Ishikawa (cell line): ENCODE data around the gene FBF1.
A peak's percentile ranks its signal among the peaks of the same experiment; 100 is the strongest.

Experiments used
- CEBPB ChIP-seq: IDR thresholded peaks from 2 replicates; pipeline ENCODE4 v1.6.1; 2012
- CREB1 ChIP-seq: IDR thresholded peaks from 2 replicates; pipeline ENCODE4 v1.6.1; 2012; ENCODE audit warnings: low read depth
- EGR1 ChIP-seq: IDR thresholded peaks from 2 replicates; pipeline ENCODE4 v1.6.1; 2012
- EP300 ChIP-seq: IDR thresholded peaks from 2 replicates; pipeline ENCODE4 v1.6.1; 2012; ENCODE audit warnings: borderline replicate concordance
- FOXM1 ChIP-seq: IDR thresholded peaks from 2 replicates; pipeline ENCODE4 v1.6.1; 2012; ENCODE audit warnings: low read depth, borderline replicate concordance
- NFIC ChIP-seq: IDR thresholded peaks from 2 replicates; pipeline ENCODE4 v1.6.1; 2012
- RAD21 ChIP-seq: IDR thresholded peaks from 2 replicates; pipeline ENCODE4 v1.6.1; 2012; ENCODE audit warnings: low read depth
- TAF1 ChIP-seq: IDR thresholded peaks from 2 replicates; pipeline ENCODE4 v1.6.1; 2012; ENCODE audit warnings: low read depth, mild to moderate bottlenecking
- TCF12 ChIP-seq: IDR thresholded peaks from 2 replicates; pipeline ENCODE4 v1.6.1; 2012; ENCODE audit warnings: low read depth
- TEAD4 ChIP-seq: IDR thresholded peaks from 2 replicates; pipeline ENCODE4 v1.6.1; 2012
- YY1 ChIP-seq: IDR thresholded peaks from 2 replicates; pipeline ENCODE4 v1.6.1; 2012; ENCODE audit warnings: low read depth
- ZBTB7A ChIP-seq: IDR thresholded peaks from 2 replicates; pipeline ENCODE4 v1.6.1; 2012; ENCODE audit warnings: low read depth
- TF ChIP-seq, protein P1 (sequence below): IDR thresholded peaks from 2 replicates; pipeline ENCODE4 v1.6.1; 2012
- TF ChIP-seq, protein P2 (sequence below): IDR thresholded peaks from 2 replicates; pipeline ENCODE4 v1.6.1; 2012; ENCODE audit warnings: low read depth, mild to moderate bottlenecking
- TF ChIP-seq, protein P3 (sequence below): IDR thresholded peaks from 2 replicates; pipeline ENCODE4 v1.6.1; 2012

Gene FBF1

DNA sequence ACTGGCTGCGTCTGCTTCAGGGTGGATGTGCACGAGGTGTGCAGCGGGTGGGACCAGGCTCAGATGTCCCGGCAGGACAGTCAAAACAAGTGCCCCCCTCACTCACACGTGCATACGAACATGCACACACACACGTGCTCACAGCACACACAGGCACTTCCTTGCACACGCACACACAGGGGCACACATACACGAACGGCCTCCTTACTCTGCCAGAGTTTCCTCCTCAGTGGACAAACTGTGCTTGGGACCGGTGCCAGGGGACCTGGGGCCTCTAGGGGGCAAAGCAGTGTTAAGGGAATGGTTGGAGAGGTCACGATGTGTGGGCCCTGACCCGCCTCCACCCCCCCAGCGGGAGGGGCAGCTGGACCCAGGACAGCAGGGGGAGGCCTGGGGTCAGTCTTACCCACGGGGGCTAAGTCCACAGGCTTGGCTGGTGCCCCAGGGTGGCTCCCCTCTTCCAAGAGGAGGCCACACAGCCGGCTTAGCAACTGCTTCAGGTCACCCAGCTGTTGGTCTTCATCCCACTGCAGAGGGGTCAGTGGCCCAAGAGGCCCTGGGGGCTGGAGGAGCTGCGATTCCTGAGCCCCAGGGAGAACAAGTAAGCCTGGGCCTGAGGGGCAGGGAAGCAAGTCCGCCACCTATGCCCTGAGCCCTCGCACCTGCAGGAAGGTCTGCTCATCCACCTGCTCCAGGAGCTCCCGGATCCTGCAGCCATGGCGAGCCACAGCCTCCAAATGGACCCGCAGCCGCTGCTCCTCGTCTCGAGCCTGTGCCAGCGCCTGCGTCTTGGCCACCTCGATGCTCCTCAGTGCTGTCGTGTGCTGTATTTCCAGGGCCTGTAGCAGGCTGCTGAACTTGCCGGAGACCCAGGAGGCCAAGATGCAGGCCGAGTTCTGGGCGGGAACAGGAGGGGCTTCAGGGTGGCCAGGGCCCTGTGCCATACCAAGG lies 49.0 kb downstream of the FBF1 start:
- TF ChIP-seq FOXM1 = no peak
- TF ChIP-seq TAF1 = no peak
- TF ChIP-seq TEAD4 = no peak
- TF ChIP-seq, protein P1, sequence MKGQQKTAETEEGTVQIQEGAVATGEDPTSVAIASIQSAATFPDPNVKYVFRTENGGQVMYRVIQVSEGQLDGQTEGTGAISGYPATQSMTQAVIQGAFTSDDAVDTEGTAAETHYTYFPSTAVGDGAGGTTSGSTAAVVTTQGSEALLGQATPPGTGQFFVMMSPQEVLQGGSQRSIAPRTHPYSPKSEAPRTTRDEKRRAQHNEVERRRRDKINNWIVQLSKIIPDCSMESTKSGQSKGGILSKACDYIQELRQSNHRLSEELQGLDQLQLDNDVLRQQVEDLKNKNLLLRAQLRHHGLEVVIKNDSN = no peak
- TF ChIP-seq EGR1 = no peak
- no peak for TF ChIP-seq NFIC
- TF ChIP-seq CEBPB = no peak
- TF ChIP-seq, protein P2, sequence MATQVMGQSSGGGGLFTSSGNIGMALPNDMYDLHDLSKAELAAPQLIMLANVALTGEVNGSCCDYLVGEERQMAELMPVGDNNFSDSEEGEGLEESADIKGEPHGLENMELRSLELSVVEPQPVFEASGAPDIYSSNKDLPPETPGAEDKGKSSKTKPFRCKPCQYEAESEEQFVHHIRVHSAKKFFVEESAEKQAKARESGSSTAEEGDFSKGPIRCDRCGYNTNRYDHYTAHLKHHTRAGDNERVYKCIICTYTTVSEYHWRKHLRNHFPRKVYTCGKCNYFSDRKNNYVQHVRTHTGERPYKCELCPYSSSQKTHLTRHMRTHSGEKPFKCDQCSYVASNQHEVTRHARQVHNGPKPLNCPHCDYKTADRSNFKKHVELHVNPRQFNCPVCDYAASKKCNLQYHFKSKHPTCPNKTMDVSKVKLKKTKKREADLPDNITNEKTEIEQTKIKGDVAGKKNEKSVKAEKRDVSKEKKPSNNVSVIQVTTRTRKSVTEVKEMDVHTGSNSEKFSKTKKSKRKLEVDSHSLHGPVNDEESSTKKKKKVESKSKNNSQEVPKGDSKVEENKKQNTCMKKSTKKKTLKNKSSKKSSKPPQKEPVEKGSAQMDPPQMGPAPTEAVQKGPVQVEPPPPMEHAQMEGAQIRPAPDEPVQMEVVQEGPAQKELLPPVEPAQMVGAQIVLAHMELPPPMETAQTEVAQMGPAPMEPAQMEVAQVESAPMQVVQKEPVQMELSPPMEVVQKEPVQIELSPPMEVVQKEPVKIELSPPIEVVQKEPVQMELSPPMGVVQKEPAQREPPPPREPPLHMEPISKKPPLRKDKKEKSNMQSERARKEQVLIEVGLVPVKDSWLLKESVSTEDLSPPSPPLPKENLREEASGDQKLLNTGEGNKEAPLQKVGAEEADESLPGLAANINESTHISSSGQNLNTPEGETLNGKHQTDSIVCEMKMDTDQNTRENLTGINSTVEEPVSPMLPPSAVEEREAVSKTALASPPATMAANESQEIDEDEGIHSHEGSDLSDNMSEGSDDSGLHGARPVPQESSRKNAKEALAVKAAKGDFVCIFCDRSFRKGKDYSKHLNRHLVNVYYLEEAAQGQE = no peak
- no peak for TF ChIP-seq EP300
- no peak for TF ChIP-seq RAD21
- TF ChIP-seq ZBTB7A = no peak
- TF ChIP-seq, protein P3, sequence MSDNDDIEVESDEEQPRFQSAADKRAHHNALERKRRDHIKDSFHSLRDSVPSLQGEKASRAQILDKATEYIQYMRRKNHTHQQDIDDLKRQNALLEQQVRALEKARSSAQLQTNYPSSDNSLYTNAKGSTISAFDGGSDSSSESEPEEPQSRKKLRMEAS = no peak
- no peak for TF ChIP-seq CREB1
- no peak for TF ChIP-seq YY1
- no peak for TF ChIP-seq TCF12

DNA sequence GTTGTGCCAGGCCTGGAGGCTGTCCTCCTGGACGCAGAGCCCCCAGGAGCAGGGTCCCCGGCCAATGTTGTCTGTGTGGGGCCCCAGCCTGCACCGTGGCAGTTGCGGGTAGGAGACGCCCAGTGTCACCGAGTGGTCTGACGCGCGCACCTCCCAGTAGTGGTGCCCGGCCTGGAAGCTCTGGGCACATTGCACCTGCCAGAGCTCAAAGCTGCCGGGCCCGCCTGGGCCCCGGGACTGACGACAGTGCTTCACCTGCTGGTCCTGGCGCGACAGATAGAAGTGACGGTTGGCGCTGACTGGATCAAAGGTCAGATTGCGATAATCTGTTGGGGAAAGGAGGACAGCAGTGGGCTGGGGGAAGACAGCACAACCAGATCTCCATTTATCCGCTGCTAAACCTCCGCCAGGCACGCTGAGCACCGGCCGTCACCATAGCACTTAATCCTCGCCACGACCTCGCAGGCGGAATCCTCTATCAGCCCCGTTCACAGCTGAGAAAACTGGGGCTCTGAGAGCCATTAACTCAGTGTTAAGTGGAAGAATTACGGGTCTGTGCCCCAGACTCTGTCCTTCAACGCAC lies 49.7 kb downstream of the FBF1 start:
- TF ChIP-seq NFIC = no peak
- TF ChIP-seq TAF1 = no peak
- no peak for TF ChIP-seq TCF12
- no peak for TF ChIP-seq CREB1
- TF ChIP-seq, protein P1 = no peak
- TF ChIP-seq, protein P3 = no peak
- TF ChIP-seq, protein P2 = no peak
- no peak for TF ChIP-seq EP300
- TF ChIP-seq FOXM1 = no peak
- no peak for TF ChIP-seq TEAD4
- no peak for TF ChIP-seq RAD21
- no peak for TF ChIP-seq ZBTB7A
- TF ChIP-seq EGR1 = no peak
- TF ChIP-seq CEBPB = no peak
- TF ChIP-seq YY1 = no peak

DNA sequence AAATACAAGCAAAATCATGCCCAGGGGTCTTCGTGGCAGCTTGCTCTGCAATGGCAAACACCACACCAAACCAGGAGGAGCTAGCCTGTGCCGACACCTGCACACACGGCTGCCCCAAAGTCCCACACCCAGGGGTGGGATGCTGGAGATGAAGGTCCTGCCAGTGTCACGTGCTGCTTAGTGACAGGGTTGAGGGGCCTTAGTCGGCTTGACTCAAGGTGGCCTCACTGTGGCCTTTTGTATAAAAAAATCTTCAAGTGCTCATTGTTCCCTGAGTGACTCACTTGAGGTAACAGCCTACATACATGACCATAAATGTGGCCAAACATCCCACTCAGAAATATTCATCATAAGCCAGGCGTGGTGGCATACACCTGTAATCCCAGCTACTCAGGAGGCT lies 51.4 kb downstream of the FBF1 start:
- TF ChIP-seq EP300 (no peak), CEBPB (no peak)
- TF ChIP-seq, protein P3 = no peak
- TF ChIP-seq, protein P1 = peak; percentile 35; the same call in 1 of the 2 replicates

- TF ChIP-seq TCF12 = no peak
- no peak for TF ChIP-seq NFIC
- TF ChIP-seq, protein P2 = no peak
- TF ChIP-seq TEAD4 = no peak
Observed at GRCh38 chr17:75888484-75888883, 52.4 kb downstream of the FBF1 start.
